HG02943 (cell line): Measurements from ENCODE around the gene ZNF766.
"Not testable (repeated sequence)": the region's sequence is repeated elsewhere in the genome, so short reads cannot be mapped to it uniquely, and the experiment has no call there.

Experiments
- ATAC-seq: cut with Tn5 transposase; IDR thresholded peaks from one replicate; pipeline ENCODE4 v1.9.1; 2021; ENCODE audit warnings: mild to moderate bottlenecking, low read depth, moderate library complexity; ENCODE audit not compliant: unreplicated experiment

Gene ZNF766

GRCh38 chr19:52274191-52274590, 4.8 kb downstream of the ZNF766 start:
- no peak for ATAC-seq

- no peak for ATAC-seq
These were observed 6.6 kb downstream of the ZNF766 start for GRCh38 chr19:52275988-52276387.

GRCh38 chr19:52277471-52277870, 8.1 kb downstream of the ZNF766 start:
- ATAC-seq: no peak

- no peak for ATAC-seq
These were observed 16.9 kb downstream of the ZNF766 start for GRCh38 chr19:52286256-52286655.

GRCh38 chr19:52291781-52292180, 22.4 kb downstream of the ZNF766 start:
- no peak for ATAC-seq

- not testable (repeated sequence) for ATAC-seq
These were observed 23.6 kb downstream of the ZNF766 start for GRCh38 chr19:52292946-52293345.

- ATAC-seq: no peak
These were observed 27.0 kb downstream of the ZNF766 start for GRCh38 chr19:52296400-52296772.

- ATAC-seq: no peak
These were observed 27.6 kb downstream of the ZNF766 start, which contains the start of gene ZNF480 for GRCh38 chr19:52296773-52297600. Gene ZNF480, plus strand, starts transcription at chr19:52297169. Its CDS starts 3,244 bp downstream, at chr19:52300413.

GRCh38 chr19:52297601-52298364, 28.4 kb downstream of the ZNF766 start:
- ATAC-seq: no peak

- no peak for ATAC-seq
These were observed 37.9 kb downstream of the ZNF766 start for GRCh38 chr19:52307275-52307674.

GRCh38 chr19:52322429-52322828, 53.0 kb downstream of the ZNF766 start:
- ATAC-seq: no peak

- no peak for ATAC-seq
These were observed 62.4 kb downstream of the ZNF766 start for GRCh38 chr19:52331757-52332156.

GRCh38 chr19:52335768-52336116, 66.4 kb downstream of the ZNF766 start:
- no peak for ATAC-seq

- no peak for ATAC-seq
These were observed 66.9 kb downstream of the ZNF766 start, which contains the start of gene ZNF610 for GRCh38 chr19:52336117-52336790. Gene ZNF610, plus strand, starts transcription at chr19:52336243. Its CDS starts 12,930 bp downstream, at chr19:52349173.

GRCh38 chr19:52336791-52337381, 67.5 kb downstream of the ZNF766 start:
- ATAC-seq: no peak

- not testable (repeated sequence) for ATAC-seq
These were observed 69.6 kb downstream of the ZNF766 start for GRCh38 chr19:52339022-52339421.

GRCh38 chr19:52343548-52343947, 74.2 kb downstream of the ZNF766 start:
- ATAC-seq: no peak

- ATAC-seq: no peak
These were observed 75.8 kb downstream of the ZNF766 start for GRCh38 chr19:52345162-52345561.
